Kidney tubule cell (primary cell): ENCODE measurements around the gene SHD.
"Not testable (repeated sequence)": the region's sequence is repeated elsewhere in the genome, so short reads cannot be mapped to it uniquely, and the experiment has no call there.

Experiments used
- DNase-seq: peaks from one replicate; pipeline ENCODE4 v3.0.0-alpha.2; 2018; ENCODE audit warnings: low spot score

SHD gene

DNA sequence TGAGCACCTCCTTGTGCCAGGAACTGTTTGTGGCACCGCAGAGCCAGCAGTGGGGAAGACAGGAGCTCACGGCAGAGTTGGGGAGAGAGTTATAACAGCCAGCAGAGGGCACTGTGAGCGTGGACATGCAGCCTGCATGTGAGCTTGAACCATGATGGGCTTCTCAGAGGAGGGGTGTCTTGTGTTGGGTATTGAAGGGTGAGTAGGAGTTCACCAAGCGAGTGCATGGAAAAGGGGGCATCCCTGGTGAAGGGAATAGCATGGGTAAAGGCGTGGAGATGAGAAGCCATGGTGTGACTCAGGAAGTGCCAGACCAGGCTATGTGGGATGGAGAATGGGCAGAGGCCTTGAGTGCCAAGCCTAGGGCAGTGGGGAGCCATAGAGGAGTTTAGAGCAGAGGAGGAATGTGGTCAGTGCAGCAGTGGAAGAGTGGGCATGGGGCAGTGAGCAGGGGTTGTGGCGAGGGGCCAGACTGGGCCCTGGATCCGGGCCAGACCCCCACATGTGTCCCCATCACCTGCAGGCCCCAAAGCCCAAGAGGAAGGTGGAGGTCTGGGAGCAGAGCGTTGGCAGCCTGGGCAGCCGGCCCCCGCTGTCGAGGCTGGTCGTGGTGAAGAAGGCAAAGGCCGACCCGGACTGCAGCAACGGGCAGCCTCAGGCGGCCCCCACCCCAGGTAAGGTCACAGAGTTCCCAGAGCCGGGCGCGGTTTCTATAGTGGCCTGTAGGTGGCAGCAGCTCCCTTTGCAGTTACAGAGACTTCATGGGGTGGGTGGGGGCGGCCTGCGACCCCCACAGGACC is 11.8 kb upstream of the SHD start:
- DNase-seq = peak; percentile 40

DNA sequence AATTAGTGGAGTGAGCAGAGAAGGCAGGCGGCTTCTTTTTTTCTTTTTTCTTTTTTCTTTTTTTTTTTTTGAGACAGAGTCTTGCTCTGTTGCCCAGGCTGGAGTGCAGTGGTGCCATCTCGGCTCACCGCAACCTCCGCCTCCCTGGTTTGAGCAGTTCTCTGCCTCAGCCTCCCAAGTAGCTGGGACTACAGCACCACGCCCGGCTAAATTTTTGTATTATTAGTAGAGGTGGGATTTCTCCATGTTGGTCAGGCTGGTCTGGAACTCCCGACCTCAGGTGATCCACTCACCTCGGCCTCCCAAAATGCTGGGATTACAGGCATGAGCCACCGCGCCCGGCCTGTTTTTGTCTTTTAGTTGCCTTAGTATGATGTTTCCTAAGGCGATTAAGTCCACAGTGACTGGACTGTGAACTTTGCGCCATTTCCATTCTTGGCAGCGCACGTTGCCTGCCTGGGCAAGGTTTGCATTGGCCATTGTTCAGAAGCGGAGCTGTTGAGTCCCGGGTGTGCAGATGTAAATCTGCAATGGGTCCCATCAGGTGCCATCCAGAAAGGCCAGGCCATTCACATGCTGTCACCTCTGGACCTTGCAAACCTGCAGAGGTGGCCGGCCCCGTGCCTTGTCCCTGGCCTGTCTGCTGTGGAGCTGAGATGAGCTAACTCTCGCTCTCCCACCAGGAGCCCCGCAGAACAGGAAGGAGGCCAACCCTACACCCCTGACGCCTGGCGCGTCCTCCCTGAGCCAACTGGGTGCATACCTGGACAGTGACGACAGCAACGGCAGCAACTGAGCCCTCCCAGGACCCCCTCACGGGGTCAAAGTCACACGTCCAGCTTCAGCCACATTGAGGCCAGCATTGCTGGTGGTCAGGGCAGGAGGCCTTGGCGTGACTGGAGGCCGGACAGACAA is 10.9 kb upstream of the SHD start:
- DNase-seq = no peak

DNA sequence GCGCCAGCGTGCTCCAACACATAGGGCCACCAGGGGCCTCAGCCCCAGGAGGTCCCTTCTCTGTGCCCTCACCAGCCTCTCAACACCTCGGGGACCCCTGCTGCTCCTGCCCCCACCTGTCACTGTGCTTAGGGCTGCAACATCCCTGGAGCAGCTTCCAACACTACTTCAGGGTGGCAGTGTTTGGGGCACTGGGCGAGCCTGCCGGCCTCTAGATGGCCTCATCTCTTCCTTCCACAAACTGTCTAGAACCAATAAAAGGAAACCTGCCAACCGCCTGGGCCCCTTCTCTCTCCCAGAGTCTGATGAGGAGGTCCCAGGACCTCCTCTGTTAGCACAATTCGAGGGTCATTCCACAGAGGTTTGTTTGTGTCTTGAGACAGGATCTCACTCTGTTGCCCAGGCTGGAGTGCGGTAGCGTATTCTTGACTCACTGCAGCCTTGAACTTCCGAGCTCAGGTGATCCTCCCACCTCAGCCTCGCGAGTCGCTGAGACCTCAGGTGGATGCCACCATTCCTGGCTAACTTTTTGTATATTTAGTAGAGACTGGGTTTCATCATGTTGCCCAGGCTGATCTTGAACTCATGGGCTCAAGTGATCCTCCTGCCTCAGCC is 10.1 kb upstream of the SHD start:
- no peak for DNase-seq

DNA sequence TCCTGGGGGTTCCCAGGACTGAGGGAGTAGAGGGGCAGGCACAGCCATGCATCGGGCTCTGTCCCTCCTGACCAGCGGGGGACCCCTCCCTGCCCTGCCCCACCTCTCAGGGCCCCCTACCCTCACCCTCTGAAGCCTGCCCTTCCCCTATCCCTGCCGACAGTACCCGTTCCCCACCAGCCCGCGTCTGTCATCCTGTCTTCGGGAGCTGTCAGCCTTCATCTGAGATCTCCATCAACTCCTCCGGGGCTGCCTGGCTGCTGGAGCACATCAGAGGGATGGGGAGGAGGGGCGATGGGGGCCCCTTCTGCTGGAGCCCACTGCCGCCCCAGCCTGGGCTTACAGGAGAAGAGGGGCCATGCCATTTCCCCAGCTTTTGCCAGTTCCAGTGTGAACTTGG is 6.2 kb upstream of the SHD start:
- DNase-seq = no peak

DNA sequence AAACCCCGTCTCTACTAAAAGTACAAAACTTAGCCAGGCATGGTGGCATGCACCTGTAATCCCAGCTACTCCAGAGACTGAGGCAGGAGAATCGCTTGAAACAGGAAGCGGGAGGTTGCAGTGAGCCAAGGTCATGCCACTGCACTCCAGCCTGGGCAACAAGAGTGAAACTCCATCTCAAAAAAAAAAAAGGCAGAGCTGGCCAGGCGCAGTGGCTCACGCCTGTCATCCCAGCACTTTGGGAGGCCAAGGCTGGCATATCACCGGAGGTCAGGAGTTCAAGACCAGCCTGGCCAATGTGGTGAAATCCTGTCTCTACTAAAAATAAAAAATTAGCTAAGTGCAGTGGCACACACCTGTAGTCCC is 4.8 kb upstream of the SHD start:
- not testable (repeated sequence) for DNase-seq

DNA sequence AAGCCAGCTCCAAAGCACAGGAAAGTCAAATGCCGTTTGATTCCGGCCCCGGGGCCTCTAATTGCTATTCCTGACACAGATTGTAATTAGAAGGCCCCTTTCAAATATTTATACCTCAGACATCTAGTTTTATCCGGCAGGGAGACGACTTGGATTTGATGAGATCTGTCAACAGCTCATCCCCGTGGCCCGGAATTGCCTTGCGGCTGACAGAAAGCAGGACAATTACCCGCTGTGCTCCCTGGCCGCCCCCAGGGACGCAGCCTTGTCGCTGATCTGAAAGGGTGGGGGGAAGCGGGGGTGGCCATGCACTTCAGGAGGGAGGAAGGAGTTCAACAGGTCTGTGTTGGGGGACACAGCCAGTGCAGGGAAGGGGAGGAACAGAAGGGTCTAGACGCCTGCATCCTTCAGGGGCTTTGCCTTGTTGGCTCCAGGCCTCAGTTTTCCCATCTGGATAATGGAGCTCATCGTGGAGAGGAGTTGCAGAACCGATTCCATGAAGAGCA is 1.8 kb upstream of the SHD start:
- DNase-seq = no peak

DNA sequence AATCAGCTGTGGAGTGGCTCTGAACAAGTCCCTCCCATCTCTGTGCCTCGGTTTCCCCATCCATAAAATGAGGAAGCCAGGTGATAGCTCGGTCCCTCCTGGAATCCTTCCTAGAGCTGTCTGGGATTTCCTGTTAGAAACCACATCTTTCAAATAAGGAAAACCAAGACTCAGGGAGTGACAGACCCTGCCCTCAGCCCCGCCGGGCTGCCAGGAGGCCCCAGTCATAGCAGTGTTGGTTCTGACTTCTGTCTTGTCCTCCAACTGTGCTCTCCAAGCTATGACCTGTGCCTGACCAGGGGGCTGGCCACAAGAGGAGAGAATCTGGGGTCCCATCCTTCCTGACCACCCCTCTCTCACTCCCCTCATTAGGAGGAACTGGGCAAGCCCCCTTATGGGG is 1.1 kb upstream of the SHD start:
- no peak for DNase-seq

DNA sequence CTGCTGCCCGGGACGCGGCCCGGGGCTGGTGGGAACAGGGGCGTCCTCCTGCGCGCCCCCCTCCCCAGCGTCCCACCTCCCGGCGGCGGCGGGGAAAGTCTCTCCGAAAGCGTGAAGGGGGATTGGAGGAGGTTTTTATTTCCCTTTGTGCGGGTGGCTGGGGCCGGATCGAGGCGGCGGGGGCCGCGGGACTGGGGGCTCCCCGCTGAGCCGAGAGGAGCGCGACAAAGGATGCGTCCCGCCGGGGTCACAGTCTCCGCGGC is 132 bp downstream of the SHD start:
- no peak for DNase-seq

DNA sequence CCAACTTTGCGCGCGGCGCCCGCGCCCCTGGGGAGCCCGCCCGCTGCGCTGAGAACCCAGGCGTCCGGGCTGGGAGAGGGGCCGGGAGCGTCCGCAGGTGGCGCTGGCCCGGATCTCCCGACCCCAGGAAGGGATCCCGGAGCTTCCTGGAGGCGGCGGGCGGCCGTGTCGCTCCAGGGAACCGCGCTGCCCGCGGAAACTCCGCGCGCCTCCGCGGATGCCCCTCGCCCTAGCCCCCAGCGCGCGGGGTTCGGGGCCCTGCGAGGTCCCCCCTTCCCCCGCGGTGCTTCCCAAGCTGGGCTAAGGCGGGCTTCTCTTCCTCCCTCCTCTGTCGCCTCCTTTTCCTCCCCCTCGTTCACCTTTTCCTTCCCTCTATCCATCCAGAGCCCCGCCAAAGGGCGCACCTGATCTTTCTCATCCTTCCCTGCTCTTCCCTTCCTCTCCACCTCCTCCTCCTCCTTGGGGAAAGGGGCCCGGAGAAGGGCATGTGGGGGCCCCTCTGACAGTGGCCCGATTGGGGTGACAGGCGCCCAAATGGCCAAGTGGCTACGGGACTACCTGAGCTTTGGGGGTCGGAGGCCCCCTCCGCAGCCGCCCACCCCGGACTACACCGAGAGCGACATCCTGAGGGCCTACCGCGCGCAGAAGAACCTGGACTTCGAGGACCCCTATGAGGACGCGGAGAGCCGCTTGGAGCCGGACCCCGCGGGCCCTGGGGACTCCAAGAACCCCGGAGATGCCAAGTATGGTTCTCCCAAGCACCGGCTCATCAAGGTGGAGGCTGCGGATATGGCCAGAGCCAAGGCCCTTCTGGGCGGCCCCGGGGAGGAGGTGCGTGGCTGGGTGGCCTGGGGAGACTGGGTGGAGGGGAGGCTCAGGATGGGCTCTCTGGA is 710 bp downstream of the SHD start:
- no peak for DNase-seq

DNA sequence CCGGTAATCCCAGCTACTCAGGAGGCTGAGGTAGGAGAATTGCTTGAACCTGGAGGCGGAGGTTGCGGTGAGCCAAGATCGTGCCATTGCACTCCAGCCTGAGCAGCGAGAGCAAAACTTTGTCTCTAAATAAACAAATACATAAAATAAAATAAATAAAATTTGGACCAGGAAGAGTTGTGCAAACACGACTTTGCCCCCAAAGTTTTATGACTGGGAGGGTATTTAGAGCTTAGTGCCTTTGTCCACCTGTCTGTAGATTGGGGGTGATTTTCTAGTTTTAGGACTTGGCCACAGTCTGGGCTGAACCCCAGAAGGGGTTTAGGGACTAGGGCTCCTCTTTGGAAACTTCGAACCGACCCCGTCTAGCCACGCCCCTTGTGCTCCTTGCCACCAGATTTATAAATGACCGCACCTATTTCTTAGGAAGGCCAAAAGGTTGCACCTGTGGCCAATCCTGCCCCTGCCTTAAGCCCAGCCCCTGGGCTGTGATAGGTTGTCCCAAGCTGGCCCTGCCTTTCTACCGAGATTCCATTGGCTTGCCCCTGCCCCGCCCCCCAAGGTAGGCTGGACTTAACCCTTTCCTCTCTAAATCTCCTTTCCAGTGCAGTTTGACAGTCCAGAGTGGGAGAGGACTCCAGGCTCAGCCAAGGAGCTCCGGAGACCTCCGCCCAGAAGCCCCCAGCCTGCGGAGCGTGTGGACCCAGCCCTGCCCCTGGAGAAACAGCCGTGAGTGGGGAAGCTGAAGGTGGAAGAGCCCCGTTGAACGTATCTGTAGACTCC is 5.3 kb downstream of the SHD start:
- DNase-seq = no peak

DNA sequence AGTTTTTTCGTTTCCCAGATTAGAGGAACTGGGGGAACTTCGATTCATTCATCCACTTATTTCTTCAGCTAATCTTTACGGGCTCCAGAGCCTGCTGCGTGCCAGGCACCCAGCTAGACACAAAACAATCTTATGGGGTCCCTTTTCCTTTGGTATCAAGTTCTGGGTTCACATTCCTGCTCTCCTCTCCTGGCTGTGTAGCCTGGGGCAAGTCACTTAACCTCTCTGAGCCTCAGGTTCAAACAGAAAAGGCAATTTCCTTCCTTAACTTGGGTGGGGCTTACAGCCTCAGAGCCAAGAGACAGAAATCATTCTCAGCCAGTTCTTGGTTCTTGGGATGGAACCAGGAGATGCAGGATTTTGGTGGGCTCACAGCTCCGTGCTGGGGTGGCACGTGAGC is 5.9 kb downstream of the SHD start:
- no peak for DNase-seq

DNA sequence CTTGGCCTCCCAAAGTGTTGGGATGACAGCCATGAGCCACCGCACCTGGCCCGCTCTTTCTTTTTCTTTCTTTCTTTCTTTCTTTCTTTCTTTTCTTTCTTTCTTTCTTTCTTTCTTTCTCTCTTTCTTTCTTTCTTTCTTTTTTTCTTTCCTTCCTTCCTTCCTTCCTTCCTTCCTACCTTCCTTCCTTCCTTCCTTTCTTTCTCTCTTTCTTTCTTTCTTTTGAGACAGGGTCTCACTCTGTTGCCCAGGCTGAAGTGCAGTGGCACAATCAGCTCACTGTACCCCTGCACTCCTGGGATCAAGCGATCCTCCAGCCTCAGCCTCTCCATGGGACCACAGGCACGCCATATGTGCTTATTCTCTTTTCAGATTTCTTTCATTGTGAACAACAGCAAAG is 7.1 kb downstream of the SHD start:
- not testable (repeated sequence) for DNase-seq

DNA sequence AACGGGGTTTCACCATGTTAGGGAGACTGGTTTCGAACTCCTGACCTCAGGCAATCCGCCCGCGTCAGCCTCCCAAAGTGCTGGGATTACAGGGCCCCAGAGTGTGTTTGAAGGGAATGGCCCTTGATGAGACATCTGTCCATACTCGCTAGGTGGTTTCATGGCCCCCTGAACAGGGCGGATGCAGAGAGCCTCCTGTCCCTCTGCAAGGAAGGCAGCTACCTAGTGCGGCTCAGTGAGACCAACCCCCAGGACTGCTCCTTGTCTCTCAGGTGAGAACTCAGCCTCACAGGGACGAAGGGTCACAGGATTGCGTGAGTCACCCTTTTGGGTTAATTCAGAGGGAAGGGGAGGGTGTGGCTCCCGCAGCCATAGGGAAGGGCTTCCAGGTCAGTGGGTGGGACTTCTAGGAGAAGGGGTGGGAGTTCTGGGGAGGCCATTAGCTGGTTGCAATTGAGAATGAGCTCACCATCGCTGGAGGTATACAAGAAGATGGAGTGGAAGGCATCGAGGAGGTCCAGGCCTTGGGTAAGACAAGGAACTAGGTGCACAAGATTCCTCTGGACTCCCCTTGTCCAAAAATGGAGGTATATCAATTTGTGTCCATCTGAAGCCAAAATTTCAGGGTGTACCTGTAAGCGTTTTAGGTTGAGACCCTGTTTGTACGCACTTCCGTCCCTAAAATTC is 9.2 kb downstream of the SHD start:
- DNase-seq = no peak

DNA sequence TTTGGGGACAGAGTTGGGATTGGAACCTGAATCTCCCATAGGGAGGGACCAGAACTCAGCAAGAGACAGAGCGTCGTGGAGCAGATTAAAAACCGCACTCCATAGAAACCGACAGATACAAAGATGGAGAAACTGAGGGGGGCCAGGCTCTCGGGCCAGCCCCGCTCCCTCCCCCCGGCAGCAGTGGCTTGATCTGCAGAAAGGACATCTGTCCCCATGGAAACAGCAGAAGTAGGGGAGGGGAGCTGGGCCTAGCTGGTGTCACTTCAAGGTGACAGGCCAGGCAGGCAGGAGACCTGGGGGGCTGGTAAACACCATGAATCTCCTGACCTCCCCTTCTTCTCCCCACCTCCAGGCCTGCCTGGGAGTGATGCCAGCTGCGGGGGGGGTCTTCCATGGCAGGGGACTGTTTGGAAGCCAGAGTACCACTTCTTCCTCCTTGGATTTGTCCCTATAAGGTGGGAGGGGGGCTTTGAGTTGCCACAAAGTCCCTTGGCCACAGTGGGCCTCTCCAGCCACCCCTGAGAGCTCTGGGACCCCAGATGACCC is 12.2 kb downstream of the SHD start:
- no peak for DNase-seq

DNA sequence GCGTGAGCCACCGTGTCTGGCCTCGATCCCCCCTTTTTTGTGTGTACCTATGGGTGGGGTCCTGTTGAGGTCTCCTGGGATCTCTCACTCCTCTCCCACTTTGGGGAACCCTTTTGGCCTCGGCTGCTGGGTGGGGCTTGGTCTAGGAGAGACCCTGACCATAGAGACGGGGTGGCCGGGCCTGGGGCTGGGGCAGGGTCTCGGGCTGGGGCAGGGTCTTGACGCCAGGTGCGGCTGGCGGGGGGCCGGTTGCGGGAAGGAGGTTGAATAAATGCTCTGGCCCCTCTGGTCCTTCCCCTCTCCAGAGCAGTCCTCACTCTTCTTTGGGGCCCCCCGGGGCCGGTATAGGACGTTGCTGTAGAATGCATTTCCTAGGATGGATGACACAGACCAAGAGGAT is 13.4 kb downstream of the SHD start:
- DNase-seq = no peak

DNA sequence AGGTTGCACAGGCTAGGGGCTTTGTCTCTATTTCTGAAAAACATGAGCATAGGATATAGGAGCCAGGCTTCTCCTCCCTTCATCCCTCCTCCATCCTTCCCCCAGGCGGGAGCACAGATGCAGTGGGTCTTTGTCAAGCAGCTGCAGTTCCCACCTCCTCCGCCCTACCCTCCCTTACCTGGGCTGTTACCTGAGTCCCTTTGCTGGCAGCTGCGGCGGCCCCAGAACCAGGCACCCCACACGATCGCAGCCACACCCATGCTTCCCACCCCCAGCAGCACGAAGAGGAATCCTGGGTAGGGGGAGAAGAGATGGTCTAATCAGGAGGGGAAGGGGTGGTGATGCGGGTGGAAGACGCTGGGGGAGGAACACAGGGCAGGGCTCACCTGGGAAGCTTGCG is 15.3 kb downstream of the SHD start:
- no peak for DNase-seq

DNA sequence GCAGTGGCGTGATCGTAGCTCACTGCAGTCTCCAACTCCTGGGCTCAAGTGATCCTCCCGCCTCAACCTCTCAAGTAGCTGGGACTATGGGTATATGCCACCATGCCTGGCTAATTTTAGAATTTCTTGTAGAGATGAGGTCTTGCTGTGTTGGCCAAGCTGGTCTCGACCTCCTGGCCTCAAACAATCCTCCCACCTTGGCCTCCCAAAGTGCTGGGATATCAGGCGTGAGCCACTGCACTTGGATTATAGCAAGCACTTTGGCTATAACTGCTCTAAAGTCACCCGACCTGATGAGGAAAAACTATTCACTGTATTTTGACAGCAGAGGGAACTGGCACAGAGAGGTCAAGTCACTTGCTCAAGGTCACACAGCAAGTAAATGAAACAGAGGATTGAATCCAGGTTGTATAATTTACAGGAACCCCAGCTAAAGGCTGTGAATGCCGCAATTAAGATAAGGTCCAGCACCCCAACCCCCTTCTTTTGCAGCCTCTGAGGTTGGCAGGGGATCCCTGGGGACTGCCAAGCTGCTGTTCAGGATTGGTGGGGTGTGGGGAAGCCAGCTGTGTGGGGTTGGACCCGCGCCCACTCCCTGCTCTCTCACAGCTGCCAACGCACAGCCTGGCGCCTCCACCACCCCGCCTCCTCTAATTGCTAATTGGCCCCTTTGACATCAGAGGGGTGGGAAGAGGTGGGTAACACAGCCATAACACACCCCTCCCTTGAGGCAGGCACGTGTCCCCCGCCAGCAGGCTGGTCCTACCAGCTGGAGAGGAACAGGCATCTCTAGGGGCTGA is 17.1 kb downstream of the SHD start:
- no peak for DNase-seq

DNA sequence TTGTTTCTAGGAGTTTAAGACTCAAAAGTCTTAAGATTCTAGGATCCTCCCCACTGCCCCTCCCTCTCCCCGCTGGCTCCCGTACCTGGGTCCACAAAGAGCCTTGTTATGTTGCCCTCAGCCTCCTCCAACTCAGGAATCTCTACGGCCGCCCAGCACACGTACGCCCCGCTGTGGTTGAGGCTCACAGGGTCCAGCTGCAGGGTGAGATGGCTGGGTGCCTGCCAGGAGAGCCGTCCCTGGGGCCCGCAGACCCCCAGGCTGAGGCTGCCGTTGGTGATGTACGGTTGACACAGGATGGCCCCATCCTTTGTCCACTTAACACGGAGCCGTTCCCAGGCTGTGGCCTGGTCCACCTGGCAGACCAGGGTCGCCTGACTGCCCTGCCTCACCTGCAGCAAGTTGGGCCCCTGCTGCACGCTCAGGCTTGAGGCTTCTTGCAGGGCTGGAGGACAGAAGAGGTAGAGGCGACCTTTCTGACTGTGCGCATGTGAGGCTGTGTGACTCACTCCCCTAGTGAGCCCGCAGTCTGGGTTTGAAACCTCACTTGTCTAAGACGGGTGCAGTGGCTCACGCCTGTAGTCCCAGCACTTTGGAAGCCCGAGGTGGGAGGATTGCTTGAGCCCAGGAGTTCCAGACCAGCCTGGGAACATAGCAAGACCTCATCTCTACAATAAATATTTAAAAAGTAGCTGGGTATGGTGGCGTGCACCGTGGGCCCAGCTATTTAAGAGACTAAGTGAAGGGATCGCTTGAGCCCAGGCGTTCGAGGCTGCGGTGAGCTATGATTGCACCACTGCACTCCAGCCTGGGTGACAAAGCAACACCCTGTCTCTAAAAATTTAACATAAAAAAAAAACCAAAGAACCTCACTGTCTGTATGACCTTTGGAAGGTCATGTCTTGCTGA is 19.1 kb downstream of the SHD start:
- no peak for DNase-seq
